ENCODE measurements around the gene CACTIN. TPM values are rescaled to one million over a fixed set of nuclear protein-coding genes. Genes with fewer than 3 reads are reported as not detected.
A peak's percentile ranks its signal among the peaks of the same experiment; 100 is the strongest.
"Not testable (repeated sequence)": the region's sequence is repeated elsewhere in the genome, so short reads cannot be mapped to it uniquely, and the experiment has no call there.

Gene CACTIN
- total RNA-seq, 1 donor from 2014 or later = 19.6 TPM

DNA sequence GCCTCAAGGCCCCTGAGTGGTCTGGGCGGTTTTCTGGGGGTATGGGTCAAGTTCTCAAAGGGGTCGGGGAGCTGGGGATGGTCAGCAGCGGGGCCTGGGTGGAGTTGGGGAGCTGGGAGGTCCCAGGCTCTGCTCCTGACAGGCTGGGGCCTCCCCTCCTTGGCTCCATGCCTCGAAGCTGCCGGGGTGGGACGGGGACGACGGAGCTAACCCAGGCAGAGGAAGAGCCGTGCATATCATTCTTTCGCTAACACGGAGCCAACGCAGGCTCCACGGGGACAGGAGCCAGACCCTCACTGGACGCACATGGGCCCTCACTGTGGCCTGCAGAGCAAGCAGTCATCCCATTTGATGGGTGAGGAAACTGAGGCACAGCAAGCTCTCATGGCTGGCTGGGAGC is 25.8 kb upstream of the CACTIN start:
- ATAC-seq (no peak), DNase-seq (ENCODE audit: low spot score) (no peak)
- intact Hi-C loops (cut with DNase I) = no loop called here

DNA sequence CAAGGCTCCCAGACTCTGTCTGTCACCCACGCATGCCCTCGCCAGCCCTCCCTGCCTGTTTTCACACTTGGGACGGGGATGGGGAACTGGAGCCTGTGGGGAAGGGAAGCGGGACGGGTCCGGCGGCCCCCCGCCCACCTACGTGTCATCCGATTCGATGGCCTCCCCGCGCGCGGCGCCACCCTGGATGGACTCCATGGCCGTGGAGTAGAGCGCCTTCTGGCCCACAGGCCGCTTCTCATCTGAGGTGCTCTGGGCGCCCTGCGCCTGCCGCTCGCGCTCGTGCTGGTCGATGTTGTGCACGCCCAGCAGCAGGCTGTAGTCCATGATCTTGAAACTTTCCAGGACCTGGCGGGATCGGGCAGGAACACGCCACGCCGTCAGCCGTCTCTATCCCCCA is 25.1 kb upstream of the CACTIN start:
- DNase-seq (ENCODE audit: low spot score) (no peak), ATAC-seq (no peak)
- intact Hi-C loops (cut with DNase I) = no loop called here

DNA sequence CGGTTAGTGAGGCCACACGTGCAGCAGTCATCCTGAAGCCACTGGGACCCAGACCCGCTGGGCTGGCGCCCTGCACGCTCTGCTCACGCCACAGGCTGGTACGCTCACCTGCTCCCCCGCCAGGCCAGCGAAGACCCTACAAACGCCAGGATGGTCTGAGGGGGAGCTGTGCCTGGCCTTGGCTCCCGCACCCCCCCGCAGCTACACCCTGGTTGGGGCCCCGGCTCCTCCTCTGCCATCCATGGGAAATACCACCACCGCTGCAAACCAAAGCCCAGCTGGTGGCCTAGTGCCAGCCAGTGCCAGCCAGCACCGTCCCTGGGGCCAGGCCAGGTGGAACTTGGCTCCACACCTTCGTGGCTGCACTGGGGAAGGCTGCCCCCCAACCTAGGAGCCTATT is 23.3 kb upstream of the CACTIN start:
- intact Hi-C loops (cut with DNase I) = no loop called here
- no peak for ATAC-seq

GRCh38 chr19:3648037-3648905 is 21.7 kb upstream of the CACTIN start:
- DNase-seq (ENCODE audit: low spot score) (no peak), ATAC-seq (no peak)
- intact Hi-C loops (cut with DNase I) = no loop called here

More for the DNA sequence above, 23.3 kb upstream of the CACTIN start:
- DNase-seq (ENCODE audit: low spot score) = no peak

DNA sequence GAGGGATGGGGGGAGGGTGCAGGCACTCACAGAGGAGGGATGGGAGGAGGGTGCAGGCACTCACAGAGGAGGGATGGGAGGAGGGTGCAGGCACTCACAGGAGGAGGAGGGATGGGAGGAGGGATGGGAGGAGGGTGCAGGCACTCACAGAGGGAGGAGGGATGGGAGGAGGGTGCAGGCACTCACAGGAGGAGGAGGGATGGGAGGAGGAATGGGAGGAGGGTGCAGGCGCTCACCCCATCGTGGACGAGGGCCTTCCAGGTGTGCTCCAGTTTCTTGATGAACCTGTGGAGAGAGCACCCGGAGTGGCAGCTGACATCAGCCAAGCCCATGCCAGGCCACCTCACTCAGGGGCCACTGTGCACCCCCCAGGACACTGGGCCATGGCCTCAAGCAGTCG is 20.5 kb upstream of the CACTIN start:
- DNase-seq (ENCODE audit: low spot score); ATAC-seq; intact Hi-C loops (cut with DNase I): not testable (repeated sequence)

- intact Hi-C loops (cut with DNase I) = no loop called here
- DNase-seq (ENCODE audit: low spot score) (no peak), ATAC-seq (no peak)
These were observed 19.9 kb upstream of the CACTIN start for GRCh38 chr19:3646336-3647092.

DNA sequence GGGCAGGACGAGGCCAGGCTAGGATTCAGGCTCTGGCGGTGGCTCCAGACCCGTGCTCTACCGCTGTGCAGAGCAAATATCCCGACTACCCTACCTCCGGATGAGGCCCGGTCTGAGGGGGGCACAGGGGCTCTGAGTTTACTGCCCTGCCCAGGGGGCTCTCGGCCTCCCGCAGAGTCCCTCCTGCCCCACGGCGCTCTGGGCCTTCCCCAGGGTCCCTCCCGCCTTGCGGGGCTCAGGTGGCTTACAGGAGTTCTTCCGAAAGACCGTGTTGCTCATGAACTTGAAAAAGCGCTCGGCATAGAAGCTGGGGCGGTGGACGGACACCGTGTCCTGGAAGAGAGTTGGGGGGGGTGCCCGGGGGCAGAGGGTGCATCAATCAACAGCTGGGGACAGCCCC is 19.1 kb upstream of the CACTIN start:
- DNase-seq (ENCODE audit: low spot score) (no peak), ATAC-seq (no peak)
- intact Hi-C loops (cut with DNase I) = no loop called here

DNA sequence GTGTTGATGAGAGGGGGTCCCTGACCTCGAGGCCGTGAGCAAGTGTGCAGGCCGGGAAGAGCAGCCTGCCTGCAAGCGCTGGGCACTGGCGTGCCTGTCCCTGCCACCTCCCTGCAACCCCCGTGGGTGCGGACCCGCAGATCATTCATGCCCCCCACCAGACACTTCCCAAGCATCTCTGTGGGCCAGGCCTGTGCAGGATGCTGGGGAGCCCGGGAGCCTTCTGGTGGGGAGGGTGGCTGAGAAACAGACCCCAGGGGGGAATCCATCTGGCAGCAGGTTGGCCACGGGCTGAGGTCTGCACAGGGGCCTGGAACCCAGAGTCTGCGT is 18.4 kb upstream of the CACTIN start:
- DNase-seq (ENCODE audit: low spot score) (no peak), ATAC-seq (peak; percentile 16)
- intact Hi-C loops (cut with DNase I) = no loop called here

- peak; percentile 85 for DNase-seq (ENCODE audit: low spot score)
- intact Hi-C loops (cut with DNase I) = no loop called here
- ATAC-seq = peak; percentile 66
These were observed 17.9 kb upstream of the CACTIN start for GRCh38 chr19:3644351-3645066.

DNA sequence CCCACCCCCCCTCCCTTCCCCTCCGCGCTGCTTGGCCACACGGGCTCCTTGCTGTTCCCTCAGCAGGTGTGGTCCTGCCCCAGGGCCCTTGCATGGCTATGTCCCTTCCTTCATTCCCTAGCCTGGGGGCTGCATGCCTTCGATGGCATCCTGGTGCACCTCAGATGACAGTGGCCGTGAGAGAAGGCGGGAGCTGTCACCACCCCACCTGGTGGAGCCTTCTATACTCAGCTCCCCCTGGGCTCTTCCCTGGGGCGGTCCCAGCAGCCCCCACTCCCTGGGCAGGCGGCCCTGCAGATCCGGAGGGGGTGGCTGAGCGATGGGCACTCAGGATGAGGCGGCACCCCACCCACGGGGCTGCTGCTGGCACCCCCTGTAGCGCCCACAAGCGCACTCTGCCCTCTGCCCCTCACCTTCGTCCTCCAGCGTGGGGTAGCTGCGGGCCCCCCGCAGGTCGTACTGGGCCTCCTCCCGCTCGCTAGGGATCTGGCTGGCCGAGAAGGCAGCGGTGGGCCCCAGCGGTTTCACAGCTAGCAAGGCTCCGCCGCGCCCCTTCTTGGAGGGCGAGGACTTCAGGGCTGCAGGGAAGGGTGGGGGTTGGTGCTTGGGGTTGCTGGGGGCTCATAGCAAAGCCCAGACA is 17.2 kb upstream of the CACTIN start:
- ATAC-seq (no peak), DNase-seq (ENCODE audit: low spot score) (no peak)
- intact Hi-C loops (cut with DNase I) = no loop called here

DNA sequence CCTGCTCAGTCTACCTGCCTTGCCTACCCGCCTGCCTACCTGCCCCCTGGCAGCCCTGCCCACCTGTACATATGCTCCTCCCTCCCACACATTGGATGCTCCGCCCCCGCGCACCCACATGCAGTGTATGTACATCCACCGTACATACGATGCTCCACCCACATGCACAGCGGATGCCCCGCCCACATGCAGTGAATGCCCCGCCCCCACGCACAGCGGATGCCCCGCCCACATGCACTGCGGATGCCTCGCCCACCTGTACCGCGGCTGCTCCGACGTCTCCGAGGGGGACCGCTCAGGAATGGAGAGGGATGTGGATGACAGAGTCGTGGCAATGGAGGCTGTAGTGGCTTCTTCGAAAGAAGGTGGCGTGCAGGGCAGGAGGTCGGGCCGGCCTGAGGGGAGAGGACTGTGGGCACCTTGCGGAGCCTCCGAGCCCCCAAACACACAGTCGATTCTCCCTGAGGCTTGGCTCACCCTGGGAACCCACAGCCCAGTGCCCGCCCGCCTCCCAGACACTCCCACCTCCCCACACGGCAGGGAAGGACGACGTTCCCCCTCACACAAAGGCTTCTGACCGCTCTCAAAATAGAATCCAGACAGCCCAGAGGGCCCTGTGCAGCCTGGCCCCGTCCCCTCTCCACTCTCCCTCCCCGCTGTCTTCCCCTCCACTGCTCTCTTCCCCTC is 16.5 kb upstream of the CACTIN start:
- DNase-seq (ENCODE audit: low spot score) (no peak), ATAC-seq (no peak)
- intact Hi-C loops (cut with DNase I) = no loop called here

GRCh38 chr19:3642296-3642695 is 15.7 kb upstream of the CACTIN start:
- DNase-seq (ENCODE audit: low spot score) (no peak), ATAC-seq (no peak)
- intact Hi-C loops (cut with DNase I) = no loop called here

DNA sequence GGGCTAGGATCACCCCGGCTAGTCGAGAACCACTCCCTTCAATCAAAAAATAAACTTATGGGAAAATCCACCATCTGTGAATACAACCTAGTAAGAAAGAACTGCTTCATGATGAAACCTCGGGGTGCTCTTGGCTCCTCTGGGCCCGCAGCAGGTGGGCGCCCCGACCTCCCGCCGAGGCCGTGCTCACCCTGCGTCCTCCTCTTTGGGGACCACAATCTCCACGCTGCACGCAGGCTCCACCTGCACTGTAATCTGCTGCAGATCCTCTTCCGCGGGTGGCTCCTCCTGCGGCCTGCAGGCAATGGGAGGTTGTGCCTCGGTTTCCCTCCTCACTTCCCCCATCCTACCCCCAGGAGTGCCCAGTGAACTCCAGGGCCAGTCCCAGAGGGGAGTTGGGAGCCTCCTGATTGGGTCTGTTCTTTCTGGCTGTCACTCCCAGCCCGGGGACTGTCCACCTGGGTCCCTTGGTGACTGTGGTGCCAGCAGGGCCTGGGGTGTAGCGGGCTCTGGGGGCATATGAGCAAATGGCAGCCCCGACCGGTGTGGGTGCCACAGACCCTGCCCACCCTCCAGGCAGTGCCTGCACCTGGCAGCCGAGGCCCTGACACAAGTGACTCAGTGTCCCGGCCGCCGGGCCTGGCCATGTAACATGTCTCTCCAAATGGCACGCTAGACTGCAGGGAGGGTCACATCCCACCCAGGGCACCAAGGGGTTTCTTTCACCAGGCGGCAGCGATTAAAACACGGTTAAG is 15.1 kb upstream of the CACTIN start:
- ATAC-seq (no peak), DNase-seq (ENCODE audit: low spot score) (no peak)
- intact Hi-C loops (cut with DNase I) = no loop called here

- intact Hi-C loops (cut with DNase I) = no loop called here
- no peak for ATAC-seq
- DNase-seq (ENCODE audit: low spot score) = no peak
These were observed 12.9 kb upstream of the CACTIN start for GRCh38 chr19:3639479-3639878.

DNA sequence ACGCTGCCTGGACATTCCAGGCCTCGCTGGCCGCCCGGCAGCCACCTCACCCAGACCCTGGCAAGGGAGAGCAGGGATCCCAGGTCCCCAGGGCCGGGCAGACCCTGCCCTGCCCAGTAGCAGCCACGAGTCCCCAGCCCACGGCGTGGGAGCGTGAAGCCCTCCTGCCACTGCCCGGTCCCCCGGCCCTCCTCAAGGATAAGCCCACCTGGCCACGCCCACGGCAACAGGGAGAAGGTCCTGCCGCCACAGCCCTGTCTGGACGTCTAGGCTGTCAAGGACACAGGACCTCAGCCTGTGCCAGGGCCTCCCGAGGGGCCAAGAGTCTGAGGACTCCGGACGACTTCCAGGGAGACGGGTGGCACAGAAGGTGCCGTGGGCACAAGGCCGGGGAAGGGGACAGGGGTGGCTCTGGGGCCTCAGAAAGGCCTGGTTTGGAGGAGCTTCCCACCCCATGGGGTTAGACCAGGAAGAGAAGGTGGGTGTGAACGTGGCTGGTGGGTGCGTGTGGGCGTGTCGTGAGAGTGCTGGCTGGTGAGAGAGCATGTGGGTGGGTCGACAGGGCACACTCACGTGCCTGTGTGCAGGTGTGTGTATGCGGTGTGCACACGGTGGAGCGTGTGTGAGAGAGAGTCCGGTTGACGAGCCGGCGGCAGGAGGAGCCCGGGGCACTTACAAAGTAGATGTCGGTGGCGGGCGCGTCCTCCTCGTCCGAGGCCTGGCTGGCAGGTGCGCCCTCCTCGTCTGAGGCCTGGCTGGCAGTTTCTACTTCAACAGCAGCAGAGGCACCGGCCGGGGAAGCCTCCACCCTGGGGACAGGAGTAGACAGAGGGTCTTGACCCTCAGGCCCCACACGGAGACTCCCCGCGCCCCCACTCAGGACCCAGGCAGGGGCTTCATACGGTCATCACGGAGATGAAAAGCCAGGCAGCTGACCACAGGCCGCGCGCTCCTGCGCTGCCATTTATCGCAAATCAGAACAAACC is 11.9 kb upstream of the CACTIN start:
- ATAC-seq (no peak), DNase-seq (ENCODE audit: low spot score) (no peak)
- intact Hi-C loops (cut with DNase I) = no loop called here

DNA sequence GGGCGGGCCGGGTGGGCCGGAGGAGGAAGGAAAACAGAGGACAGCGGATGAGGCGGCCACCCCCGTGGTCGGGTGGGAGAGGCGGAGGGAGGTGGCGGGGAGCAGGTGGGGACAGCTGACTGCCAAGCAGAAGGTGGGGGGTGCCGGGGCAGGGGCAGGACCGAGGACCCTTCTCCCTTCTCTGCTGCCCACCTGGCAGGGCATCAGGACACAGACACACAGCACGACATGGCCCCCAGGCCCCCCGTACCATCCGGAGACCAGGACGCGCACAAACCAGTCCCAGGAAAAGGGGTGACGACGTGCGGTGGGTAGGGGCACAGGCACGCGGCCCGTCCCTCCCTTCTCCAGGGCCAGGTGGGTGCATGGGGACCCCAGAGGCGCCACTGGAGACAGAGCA is 11.0 kb upstream of the CACTIN start:
- ATAC-seq (no peak), DNase-seq (ENCODE audit: low spot score) (no peak)
- intact Hi-C loops (cut with DNase I) = no loop called here

DNA sequence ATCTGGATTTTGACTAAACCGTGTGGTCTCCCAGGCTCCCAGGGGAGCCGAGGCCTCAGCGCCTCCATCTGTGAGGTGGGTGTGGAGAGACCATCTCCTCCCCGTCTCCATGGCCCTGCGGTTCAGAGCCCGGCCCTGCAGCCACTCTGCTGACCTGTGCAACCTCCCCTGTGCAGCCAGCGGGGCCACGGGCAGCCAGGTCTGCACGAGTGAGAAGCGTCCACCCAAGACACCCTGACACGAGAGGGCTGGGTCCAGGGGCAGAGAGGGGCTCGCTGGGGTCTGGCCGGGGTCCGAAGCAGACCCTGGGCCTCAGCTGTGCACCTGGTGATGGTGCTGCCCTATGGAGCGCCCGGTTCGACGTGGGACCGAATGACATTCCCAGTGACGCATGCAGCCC is 10.4 kb upstream of the CACTIN start:
- ATAC-seq (no peak), DNase-seq (ENCODE audit: low spot score) (no peak)
- intact Hi-C loops (cut with DNase I) = no loop called here

Measured in sciatic nerve (tissue), 2 donors.